Measurements from ENCODE around the gene PTPN1. TPM values are rescaled to one million over a fixed set of nuclear protein-coding genes. Genes with fewer than 3 reads are reported as not detected.

Gene PTPN1
- total and polyA plus RNA-seq, 2 of the 13 experiments (the other 11 are each of a cell fraction or from before 2014, with no cell fraction given), result 17.7 to 37.2 TPM

DNA sequence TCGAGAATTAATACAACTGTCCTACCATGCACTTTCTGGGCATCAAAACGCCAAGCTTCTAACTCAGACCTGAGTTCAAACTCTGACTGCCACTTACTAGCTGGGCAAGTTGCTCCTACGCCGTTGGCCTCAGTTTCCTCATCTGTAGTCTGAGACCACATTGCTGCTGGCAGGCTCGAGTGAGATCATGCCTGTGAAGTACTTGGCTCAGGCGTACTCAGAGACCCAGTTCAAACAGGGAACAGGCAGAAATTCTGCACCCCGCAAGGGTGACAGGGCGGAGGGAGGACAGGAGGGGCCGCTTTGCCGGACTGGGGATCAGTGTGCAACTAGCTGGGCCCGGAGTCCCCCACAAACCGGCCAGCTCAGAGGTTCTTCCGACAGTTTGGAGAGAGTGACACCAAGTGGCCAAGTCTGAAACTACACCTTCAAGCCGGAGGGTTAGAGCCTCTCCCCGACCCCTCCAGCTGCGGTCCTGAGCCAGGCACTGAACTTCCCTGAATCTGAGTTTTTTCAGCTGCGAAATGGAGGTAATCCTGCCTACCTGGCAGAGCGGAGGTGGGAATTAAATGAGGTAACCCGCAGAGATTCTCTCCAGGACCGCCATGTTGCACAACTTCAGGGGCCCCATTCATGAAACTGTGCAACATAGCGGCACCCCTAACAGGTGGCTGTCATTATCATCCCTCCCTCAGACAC lies 46.0 kb upstream of the PTPN1 start (continued):
- TF ChIP-seq, protein P1, sequence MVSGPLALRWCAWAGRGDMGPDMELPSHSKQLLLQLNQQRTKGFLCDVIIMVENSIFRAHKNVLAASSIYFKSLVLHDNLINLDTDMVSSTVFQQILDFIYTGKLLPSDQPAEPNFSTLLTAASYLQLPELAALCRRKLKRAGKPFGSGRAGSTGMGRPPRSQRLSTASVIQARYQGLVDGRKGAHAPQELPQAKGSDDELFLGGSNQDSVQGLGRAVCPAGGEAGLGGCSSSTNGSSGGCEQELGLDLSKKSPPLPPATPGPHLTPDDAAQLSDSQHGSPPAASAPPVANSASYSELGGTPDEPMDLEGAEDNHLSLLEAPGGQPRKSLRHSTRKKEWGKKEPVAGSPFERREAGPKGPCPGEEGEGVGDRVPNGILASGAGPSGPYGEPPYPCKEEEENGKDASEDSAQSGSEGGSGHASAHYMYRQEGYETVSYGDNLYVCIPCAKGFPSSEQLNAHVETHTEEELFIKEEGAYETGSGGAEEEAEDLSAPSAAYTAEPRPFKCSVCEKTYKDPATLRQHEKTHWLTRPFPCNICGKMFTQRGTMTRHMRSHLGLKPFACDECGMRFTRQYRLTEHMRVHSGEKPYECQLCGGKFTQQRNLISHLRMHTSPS (CRISPR knock-in tag; IDR thresholded peaks at IDR 0.05; ENCODE audit: low read depth), result no peak
- TF ChIP-seq, protein P2, sequence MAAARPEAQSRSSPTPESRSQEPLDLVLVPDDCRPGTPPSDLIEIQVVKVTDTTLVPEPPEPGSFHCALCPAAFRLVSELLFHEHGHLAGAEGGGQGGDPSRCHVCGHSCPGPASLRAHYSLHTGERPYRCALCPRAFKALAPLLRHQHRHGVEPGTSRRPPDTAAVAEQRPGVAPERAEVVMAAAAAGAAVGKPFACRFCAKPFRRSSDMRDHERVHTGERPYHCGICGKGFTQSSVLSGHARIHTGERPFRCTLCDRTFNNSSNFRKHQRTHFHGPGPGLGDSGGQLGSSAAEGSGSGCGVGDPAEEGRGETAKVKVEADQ (CRISPR knock-in tag; IDR thresholded peaks at IDR 0.05; ENCODE audit: borderline replicate concordance), result no peak
- TF ChIP-seq, protein P3, sequence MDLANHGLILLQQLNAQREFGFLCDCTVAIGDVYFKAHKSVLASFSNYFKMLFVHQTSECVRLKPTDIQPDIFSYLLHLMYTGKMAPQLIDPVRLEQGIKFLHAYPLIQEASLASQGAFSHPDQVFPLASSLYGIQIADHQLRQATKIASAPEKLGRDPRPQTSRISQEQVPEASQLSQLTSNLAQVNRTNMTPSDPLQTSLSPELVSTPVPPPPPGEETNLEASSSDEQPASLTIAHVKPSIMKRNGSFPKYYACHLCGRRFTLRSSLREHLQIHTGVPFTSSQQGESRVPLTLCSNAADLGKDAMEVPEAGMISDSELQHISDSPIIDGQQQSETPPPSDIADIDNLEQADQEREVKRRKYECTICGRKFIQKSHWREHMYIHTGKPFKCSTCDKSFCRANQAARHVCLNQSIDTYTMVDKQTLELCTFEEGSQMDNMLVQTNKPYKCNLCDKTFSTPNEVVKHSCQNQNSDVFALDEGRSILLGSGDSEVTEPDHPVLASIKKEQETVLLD (CRISPR knock-in tag; IDR thresholded peaks at IDR 0.05; ENCODE audit: low read depth), result no peak
- TF ChIP-seq SSRP1 (CRISPR knock-in tag; IDR thresholded peaks at IDR 0.05) (no peak), KLF12 (CRISPR knock-in tag; IDR thresholded peaks at IDR 0.05; ENCODE audit: borderline replicate concordance) (no peak), TP53 (CRISPR knock-in tag; conservative IDR thresholded peaks at IDR 0.05) (no peak), SMYD3 (CRISPR knock-in tag; IDR thresholded peaks at IDR 0.05) (no peak), NR1H2 (CRISPR knock-in tag; IDR thresholded peaks at IDR 0.05; ENCODE audit: borderline replicate concordance, low read depth) (no peak; the same call in 1 of the 2 replicates), KMT2A (CRISPR knock-in tag; IDR thresholded peaks at IDR 0.05) (peak; percentile 46; the same call in 1 of the 2 replicates), ZBED4 (CRISPR knock-in tag; IDR thresholded peaks at IDR 0.05; ENCODE audit: borderline replicate concordance) (peak; percentile 59; the same call in 1 of the 2 replicates), SMAD3 (CRISPR knock-in tag; IDR thresholded peaks at IDR 0.05) (no peak; the same call in 1 of the 2 replicates), MED13 (CRISPR knock-in tag; IDR thresholded peaks at IDR 0.05) (no peak), HNRNPUL1 (IDR thresholded peaks at IDR 0.05; ENCODE audit: low read depth, low read length) (no peak), ZNF713 (CRISPR knock-in tag; IDR thresholded peaks at IDR 0.05) (no peak), KDM2A (CRISPR knock-in tag; IDR thresholded peaks at IDR 0.05; ENCODE audit: borderline replicate concordance, low read depth) (0 out of 2 replicates have a peak, but pooled peaks have one; percentile 71), TBP (CRISPR knock-in tag; IDR thresholded peaks at IDR 0.05) (0 out of 2 replicates have a peak, but pooled peaks have one; percentile 42), ZNF724P (CRISPR knock-in tag; IDR thresholded peaks at IDR 0.05; ENCODE audit: borderline replicate concordance) (no peak; the same call in 1 of the 2 replicates), CENPX (CRISPR knock-in tag; IDR thresholded peaks at IDR 0.05) (no peak)
- TF ChIP-seq, protein P4, sequence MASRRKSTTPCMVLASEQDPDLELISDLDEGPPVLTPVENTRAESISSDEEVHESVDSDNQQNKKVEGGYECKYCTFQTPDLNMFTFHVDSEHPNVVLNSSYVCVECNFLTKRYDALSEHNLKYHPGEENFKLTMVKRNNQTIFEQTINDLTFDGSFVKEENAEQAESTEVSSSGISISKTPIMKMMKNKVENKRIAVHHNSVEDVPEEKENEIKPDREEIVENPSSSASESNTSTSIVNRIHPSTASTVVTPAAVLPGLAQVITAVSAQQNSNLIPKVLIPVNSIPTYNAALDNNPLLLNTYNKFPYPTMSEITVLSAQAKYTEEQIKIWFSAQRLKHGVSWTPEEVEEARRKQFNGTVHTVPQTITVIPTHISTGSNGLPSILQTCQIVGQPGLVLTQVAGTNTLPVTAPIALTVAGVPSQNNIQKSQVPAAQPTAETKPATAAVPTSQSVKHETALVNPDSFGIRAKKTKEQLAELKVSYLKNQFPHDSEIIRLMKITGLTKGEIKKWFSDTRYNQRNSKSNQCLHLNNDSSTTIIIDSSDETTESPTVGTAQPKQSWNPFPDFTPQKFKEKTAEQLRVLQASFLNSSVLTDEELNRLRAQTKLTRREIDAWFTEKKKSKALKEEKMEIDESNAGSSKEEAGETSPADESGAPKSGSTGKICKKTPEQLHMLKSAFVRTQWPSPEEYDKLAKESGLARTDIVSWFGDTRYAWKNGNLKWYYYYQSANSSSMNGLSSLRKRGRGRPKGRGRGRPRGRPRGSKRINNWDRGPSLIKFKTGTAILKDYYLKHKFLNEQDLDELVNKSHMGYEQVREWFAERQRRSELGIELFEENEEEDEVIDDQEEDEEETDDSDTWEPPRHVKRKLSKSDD (CRISPR knock-in tag; IDR thresholded peaks at IDR 0.05; ENCODE audit: low read depth), result no peak
